LNCAP (cell line): Measurements from ENCODE around the gene ANKH.

ENCODE experiments used
- TF ChIP-seq, protein P1 (sequence below): fragments of 450-650 bp; IDR thresholded peaks from 2 replicates; pipeline ENCODE4 v1.5.1; 2017; ENCODE audit warnings: mild to moderate bottlenecking

ANKH gene

DNA sequence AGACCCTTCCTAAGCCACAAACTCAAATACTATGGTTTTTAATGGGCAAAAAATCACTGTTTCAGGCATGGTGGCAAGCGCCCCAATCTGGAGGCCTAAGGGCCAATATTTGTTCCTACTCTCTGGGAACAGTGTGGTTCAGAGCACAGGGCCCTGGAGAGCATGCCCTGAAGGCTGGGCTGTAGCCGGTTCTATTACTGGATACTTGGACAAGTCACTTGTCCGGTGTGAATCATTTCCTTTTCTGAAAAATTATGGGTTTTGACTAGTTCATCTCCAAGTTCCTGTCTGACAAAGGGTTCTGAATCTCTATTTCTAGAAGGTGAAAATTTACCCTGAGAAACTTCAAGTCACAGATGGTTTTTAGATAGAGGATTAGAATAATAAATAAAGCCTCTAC is 132.0 kb downstream of the ANKH start:
- TF ChIP-seq, protein P1, sequence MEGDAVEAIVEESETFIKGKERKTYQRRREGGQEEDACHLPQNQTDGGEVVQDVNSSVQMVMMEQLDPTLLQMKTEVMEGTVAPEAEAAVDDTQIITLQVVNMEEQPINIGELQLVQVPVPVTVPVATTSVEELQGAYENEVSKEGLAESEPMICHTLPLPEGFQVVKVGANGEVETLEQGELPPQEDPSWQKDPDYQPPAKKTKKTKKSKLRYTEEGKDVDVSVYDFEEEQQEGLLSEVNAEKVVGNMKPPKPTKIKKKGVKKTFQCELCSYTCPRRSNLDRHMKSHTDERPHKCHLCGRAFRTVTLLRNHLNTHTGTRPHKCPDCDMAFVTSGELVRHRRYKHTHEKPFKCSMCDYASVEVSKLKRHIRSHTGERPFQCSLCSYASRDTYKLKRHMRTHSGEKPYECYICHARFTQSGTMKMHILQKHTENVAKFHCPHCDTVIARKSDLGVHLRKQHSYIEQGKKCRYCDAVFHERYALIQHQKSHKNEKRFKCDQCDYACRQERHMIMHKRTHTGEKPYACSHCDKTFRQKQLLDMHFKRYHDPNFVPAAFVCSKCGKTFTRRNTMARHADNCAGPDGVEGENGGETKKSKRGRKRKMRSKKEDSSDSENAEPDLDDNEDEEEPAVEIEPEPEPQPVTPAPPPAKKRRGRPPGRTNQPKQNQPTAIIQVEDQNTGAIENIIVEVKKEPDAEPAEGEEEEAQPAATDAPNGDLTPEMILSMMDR = no peak

DNA sequence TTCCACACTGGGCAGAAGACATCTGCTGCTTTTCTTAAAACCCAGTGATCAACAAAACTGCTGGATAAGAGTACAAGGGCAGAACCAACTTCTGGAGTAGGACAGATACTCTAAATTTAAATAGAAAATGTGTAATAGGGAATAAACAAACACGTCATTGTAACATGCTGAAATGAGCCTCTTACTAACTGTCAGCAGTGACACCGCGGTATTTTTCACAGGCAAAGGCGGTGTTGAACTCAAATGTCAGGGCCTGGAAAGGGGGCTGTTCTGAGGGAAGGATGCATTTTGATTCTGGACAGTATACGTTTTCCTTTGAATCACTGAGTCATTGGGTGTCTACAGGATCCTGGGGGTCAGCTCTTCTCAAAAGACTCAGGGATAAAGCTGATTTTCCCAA is 133.5 kb downstream of the ANKH start:
- TF ChIP-seq, protein P1 = no peak

DNA sequence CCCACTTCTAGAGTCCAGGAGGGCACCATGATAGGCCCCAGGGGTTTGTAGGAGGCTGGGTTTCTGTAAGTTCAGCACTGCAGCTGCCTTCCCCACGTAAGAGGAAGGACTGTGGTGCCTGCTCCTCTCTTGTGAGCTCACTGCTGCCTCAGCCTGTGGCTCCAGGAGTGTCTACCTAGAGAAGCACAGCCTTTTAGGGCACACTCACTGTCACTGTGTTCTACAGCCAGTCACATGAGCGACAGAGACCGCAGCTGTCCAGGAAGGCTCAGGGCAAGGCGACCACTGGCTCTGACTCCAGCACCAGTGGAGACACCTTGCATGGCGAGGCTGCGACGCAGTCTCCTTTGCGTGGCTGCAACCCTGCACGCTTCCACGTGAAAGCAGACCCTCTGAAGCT is 134.3 kb downstream of the ANKH start:
- TF ChIP-seq, protein P1 = no peak

DNA sequence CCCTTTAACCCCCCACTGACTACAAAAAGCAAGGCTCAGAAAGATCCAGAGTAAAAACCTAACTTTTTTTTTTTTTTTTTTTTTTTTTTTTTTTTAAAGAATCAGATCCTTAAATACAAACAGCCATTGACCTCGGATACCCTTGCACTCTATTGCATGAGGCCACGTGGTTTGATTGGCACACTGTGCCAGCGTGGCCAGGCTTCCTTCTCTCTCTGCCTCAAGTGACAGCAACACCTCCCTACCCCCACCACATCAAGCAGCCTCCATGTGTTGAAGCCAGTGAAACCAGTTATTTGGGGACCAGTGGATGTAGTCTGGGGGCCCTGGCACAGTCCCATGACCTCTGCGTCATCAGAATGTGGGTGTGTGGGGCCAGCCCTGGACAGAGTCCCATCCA is 135.6 kb downstream of the ANKH start:
- TF ChIP-seq, protein P1 = no peak

DNA sequence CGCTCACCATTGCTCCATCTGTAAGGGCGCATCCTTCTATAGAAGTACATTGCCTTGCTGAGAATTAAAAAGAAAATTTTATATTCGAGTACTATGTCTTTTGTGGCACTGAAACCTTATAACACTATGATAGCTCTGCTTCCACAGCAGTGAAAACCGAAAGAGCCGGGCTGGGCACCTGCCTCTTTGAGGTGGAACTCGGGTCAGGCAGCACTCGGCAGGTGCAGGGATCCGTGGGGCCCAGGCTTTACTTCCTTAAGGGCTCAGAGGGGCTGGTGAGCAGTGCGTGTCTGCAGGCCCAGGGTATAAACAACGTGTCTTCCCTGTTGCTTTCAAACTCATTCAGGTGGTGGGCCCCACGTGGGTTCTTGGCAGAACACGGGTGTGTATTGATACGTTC is 137.2 kb downstream of the ANKH start:
- TF ChIP-seq, protein P1 = no peak

DNA sequence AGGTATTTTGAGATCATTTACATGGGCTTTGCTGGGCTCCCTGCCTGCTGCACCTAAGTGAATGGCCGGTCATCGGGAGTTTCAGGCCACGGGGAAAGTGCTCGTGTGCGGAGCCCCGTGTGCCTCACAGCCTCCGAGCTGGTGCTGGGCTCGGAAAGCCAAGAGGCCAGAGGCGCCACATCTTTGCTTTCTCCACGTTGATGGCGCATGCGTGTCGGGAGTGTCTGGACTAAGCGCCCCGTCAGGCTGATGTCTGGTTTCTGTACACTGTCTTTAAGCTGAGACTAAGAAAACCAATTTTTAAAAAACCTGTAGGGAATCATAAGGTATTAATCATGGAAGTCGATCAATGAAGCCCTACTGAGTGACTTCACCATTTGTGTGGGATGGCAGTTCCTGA is 137.9 kb downstream of the ANKH start:
- TF ChIP-seq, protein P1 = no peak

DNA sequence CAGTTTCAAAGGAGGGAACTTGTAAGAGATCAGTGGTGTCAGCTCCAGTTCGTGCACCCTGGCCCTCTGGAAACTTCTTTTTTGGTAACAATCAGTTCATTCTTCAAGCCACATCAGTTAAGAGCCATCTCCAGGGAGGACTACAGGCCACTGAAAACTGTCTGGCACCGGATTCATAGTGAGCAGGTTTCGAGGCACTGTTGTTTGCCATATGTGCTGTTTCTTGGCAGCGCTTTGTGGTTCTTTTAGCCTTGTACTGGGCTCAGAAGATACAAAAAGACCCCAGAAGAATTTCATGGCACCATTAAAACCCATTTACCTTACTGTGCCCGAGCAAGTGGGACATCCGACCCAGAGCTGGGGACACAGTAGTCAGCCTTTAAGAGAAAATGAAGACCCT is 138.6 kb downstream of the ANKH start:
- TF ChIP-seq, protein P1 = no peak

DNA sequence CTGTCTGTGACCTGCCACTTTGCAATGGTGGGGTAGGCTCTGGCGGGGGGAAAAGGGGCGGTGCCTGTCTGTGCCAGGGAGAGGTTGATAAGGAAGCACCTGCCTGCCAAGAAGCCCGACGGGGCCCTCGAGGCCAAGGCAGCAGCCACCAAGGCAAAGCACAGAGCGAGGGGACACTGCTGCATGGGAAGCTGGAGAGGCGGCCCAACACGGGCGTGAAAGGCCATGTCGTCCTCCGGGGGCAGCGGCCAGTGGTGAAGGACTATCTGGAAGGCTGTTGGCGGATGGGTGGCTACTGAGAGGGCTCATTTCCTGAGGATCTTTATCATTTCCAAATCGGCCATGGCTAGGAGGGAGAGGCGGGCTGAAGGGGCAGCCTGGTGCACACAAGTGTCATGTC is 140.7 kb downstream of the ANKH start:
- TF ChIP-seq, protein P1 = no peak
